ENCODE data around the gene HYAL2. TPM values are rescaled to one million over a fixed set of nuclear protein-coding genes. Genes with fewer than 3 reads are reported as not detected.

The HYAL2 gene
- total and polyA plus RNA-seq, 2 of the 8 experiments (the other 6 are each of a cell fraction or from before 2014, with no cell fraction given) = 51.9 to 176 TPM

GRCh38 chr3:50271314-50271936, 51.1 kb downstream of the HYAL2 start:
- Histone ChIP-seq H4K5ac (ENCODE audit: insufficient read length, low read depth, low read length) (no peak overlapping the region), H4K8ac (ENCODE audit: extremely low read depth, insufficient read depth, low read length) (no peak overlapping the region; the same call in 1 of the 2 replicates), H3K18ac (ENCODE audit: extremely low read depth, low read length) (no peak overlapping the region), H3K14ac (ENCODE audit: insufficient read length) (no peak overlapping the region), H2BK20ac (ENCODE audit: low read length) (0 out of 2 replicates have a peak overlapping the region, but pooled peaks have one; percentile 21), H3K9me3 (ENCODE audit: insufficient read depth in 2 of 2, low read depth in 1 of 2, low read length in 1 of 2) (no peaks in the 10 kb centered on the region; a peak in 1 of 4 replicates), H3K4ac (replicated peaks; ENCODE audit: insufficient read length, low read depth, low read length) (no peak overlapping the region), H3K79me1 (ENCODE audit: low read depth, low read length) (no peaks in the 10 kb centered on the region), H3K79me2 (ENCODE audit: control insufficient read depth in 1 of 2, insufficient read depth in 2 of 2, low read length in 2 of 2) (no peaks in the 10 kb centered on the region), H2AFZ (ENCODE audit: low read length) (no peak overlapping the region), H3K56ac (replicated peaks; ENCODE audit: insufficient read length, low read depth, low read length) (no peak overlapping the region), H3K4me3 (ENCODE audit: extremely low read depth in 1 of 4, insufficient read depth in 2 of 4, low read depth in 3 of 4, low read length in 4 of 4) (no peak overlapping the region), H3K4me2 (ENCODE audit: insufficient read depth in 1 of 2, low read depth in 2 of 2, low read length in 2 of 2) (no peak overlapping the region), H3K27me3 (replicated peaks in 1 of 4; ENCODE audit: control insufficient read depth in 3 of 4, extremely low read depth in 1 of 4, insufficient read depth in 3 of 4, low read length in 3 of 4) (peaks cover 25 to 39% (median 34%) of the 10 kb centered on the region in 4 experiments), H4K91ac (replicated peaks; ENCODE audit: insufficient read length, low read length) (no peak overlapping the region), H3K36me3 (ENCODE audit: control insufficient read depth in 2 of 4, insufficient read depth in 4 of 4, low read length in 3 of 4) (no peaks in the 10 kb centered on the region), H2AK5ac (ENCODE audit: low read depth, low read length) (no peak overlapping the region; the same call in 1 of the 2 replicates), H3K27ac (ENCODE audit: low read depth, low read length) (no peak overlapping the region), H4K20me1 (replicated peaks in 1 of 2; ENCODE audit: control insufficient read depth in 1 of 2, insufficient read depth in 2 of 2, low read length in 2 of 2) (peaks cover 0 to 1% of the 10 kb centered on the region in 2 experiments), H3K23me2 (ENCODE audit: low read depth, low read length) (peaks cover 4% of the 10 kb centered on the region; the same call in 1 of the 2 replicates), H2BK120ac (replicated peaks; ENCODE audit: low read depth, low read length) (no peak overlapping the region), H3K9ac (replicated peaks in 1 of 4; ENCODE audit: extremely low read depth in 1 of 4, low read depth in 3 of 4, low read length in 3 of 4) (no peak overlapping the region), H3K23ac (ENCODE audit: insufficient read length) (no peak overlapping the region), H2BK12ac (ENCODE audit: low read depth, low read length) (peak overlapping the region; percentile 53), H3K4me1 (replicated peaks in 1 of 4; ENCODE audit: control insufficient read depth in 3 of 4, insufficient read depth in 4 of 4, low read length in 3 of 4) (peaks cover 0 to 34% (median 30%) of the 10 kb centered on the region in 4 experiments; a peak in 6 of 7 replicates), H2BK5ac (ENCODE audit: low read depth, low read length) (no peak overlapping the region), H2BK15ac (ENCODE audit: low read length) (peak overlapping the region; percentile 99; the same call in 1 of the 2 replicates)
- CTCF ChIA-PET (ENCODE audit: partially characterized antibody) = interaction anchor here (0.6 to 53.5 kb wide), 11 partner anchors 8 to 87 kb away, joined by 3 to 2149 read pairs (median 6); partner anchors contain the start of genes GNAI2, GNAT1 and SLC38A3
- FAIRE-seq (no peak), DNase-seq (ENCODE audit: low read depth in 1 of 2, low spot score in 2 of 2) (no peak)
- 89% methylated on average over 10 of the region's 10 CpGs; no CpG with 5 or more reads in 1 of the 2 experiments for WGBS, 2 experiments (ENCODE audit: extremely low coverage in 1 of 2, insufficient coverage in 1 of 2, insufficient read length in 1 of 2, insufficient replicate concordance in 2 of 2, low coverage in 1 of 2, low lambda C conversion rate in 2 of 2, missing lambda C conversion rate in 1 of 2)
- POLR2A ChIA-PET (ENCODE audit: partially characterized antibody) = interaction anchor here (0.6 to 4.4 kb wide), 6 partner anchors 11 to 353 kb away, joined by 3 to 35 read pairs (median 6); partner anchors contain the start of gene IFRD2
- no peak for TF ChIP-seq SP4 (IDR thresholded peaks at IDR 0.05; ENCODE audit: low read length)
- no peak for TF ChIP-seq YY1 (IDR thresholded peaks at IDR 0.05; ENCODE audit: low read depth, low read length)
- no peak for TF ChIP-seq ATF3 (IDR thresholded peaks at IDR 0.05; ENCODE audit: insufficient read depth, low read depth, low read length)
- TF ChIP-seq CBX5 (IDR thresholded peaks at IDR 0.05; ENCODE audit: low read depth, low read length) = no peak
- TF ChIP-seq CHD1 (IDR thresholded peaks at IDR 0.05; ENCODE audit: low read depth, low read length) = no peak
- no peak for TF ChIP-seq RAD21 (IDR thresholded peaks at IDR 0.05 in 1 of 2, conservative IDR thresholded peaks at IDR 0.05 in 1 of 2; ENCODE audit: low read depth in 2 of 2, low read length in 2 of 2)
- TF ChIP-seq SP2 (IDR thresholded peaks at IDR 0.05; ENCODE audit: low read length) = no peak
- no peak for TF ChIP-seq TAF1 (IDR thresholded peaks at IDR 0.05; ENCODE audit: low read depth, low read length)
- TF ChIP-seq, protein P1, sequence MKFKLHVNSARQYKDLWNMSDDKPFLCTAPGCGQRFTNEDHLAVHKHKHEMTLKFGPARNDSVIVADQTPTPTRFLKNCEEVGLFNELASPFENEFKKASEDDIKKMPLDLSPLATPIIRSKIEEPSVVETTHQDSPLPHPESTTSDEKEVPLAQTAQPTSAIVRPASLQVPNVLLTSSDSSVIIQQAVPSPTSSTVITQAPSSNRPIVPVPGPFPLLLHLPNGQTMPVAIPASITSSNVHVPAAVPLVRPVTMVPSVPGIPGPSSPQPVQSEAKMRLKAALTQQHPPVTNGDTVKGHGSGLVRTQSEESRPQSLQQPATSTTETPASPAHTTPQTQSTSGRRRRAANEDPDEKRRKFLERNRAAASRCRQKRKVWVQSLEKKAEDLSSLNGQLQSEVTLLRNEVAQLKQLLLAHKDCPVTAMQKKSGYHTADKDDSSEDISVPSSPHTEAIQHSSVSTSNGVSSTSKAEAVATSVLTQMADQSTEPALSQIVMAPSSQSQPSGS (IDR thresholded peaks at IDR 0.05; ENCODE audit: low read length) = no peak
- TF ChIP-seq GTF2F1 (IDR thresholded peaks at IDR 0.05; ENCODE audit: borderline replicate concordance, low read depth, low read length) = no peak
